ENCODE results near the gene NLRP6. TPM values are rescaled to one million over a fixed set of nuclear protein-coding genes. Genes with fewer than 3 reads are reported as not detected.

The NLRP6 gene
- total RNA-seq, 1 experiment from 2014 or later, result not detected

DNA sequence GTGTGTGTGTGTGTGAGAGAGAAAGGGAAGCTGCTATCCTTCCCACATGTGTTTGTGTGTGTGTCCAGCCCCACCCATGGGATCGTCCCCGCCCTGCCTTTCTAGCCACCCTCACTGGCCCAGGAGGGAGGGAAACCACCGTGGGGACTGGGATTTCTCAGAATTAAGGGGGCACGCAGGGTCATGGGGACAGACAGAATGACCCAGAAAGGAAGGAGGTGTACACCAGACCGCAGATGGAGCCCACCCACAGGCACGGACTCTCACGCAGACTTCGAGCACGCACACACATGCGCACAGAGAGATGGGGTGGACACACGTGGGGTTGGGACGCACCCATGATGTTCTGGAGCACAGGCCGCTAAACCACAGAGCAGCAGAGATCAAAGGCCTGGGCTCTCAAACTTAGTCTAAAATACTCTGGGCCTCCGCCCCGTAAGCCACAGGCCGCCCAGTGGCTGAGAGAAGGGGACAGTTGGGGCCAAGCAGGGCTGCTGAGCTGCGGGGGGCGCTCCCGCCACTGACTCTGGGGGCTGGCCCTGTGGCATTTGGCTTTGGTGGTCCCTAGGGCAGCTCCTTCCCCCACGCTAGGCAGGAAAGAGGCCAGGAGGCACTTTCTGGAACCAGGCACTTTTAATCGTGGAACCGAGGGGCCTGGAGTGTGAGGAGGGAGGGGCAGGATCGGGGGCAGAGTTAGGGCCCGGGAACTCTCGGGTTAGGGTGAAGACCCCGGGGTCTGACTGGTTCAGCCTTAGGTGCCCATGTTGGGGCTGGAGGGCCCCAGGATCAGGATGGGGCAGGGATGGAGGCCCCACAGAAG lies 19.6 kb downstream of the NLRP6 start:
- DNase-seq, result no peak
- TSS peak; percentile 5 for BruUV-seq (replicated peaks)
- POLR2A ChIA-PET (ENCODE audit: unreplicated experiment), result interaction anchor here (0.6 kb wide), 1 partner anchor 315 kb away, joined by 3 read pairs; no protein-coding TSS in a partner anchor

DNA sequence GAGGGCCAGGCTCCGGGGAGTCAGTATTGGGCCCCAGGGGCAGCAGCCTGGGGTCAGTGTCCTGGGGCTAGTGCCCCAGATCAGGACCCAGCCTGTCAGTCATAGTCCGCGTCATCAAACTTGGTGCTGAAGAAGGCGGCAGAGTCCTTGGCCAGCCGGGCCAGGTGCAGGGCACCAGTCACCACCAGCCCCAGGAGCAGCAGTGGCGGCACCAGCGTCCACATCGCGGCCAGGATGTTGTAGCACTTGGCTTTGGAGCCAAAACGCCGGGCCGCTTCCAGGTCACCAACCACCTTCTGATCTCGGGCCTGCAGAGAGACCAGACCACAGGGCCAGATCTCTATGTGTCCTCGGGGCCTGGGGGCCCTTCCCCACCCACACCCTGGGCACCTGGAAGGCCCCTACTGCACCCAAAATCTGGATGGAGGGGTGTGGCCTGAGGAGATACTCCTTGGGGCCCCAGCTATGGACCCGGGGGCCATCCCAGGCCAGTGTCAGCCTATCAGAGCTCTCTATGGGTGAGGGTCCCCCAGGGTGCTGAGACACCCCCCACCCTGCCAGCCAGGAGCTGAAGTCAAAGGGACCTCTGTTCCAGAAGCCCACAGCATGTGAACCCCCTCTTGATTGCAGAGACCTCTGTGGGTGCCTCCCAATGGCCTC lies 20.3 kb downstream of the NLRP6 start:
- no peaks in the 10 kb centered on the region for H3K27me3 ChIP-seq (ENCODE audit: insufficient read depth, low read depth)
- TF ChIP-seq, protein P1, sequence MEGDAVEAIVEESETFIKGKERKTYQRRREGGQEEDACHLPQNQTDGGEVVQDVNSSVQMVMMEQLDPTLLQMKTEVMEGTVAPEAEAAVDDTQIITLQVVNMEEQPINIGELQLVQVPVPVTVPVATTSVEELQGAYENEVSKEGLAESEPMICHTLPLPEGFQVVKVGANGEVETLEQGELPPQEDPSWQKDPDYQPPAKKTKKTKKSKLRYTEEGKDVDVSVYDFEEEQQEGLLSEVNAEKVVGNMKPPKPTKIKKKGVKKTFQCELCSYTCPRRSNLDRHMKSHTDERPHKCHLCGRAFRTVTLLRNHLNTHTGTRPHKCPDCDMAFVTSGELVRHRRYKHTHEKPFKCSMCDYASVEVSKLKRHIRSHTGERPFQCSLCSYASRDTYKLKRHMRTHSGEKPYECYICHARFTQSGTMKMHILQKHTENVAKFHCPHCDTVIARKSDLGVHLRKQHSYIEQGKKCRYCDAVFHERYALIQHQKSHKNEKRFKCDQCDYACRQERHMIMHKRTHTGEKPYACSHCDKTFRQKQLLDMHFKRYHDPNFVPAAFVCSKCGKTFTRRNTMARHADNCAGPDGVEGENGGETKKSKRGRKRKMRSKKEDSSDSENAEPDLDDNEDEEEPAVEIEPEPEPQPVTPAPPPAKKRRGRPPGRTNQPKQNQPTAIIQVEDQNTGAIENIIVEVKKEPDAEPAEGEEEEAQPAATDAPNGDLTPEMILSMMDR (conservative IDR thresholded peaks at IDR 0.05), result no peak
- no peak for TF ChIP-seq EZH2 (IDR thresholded peaks at IDR 0.05; ENCODE audit: low read depth)
- H3K27ac ChIP-seq, result no peak overlapping the region
- ChIA-PET POLR2A (ENCODE audit: unreplicated experiment) (no interaction called here), CTCF (no interaction called here)
- no peaks in the 10 kb centered on the region for H3K36me3 ChIP-seq (ENCODE audit: low read depth)
- intact Hi-C loops (cut with micrococcal nuclease; ENCODE audit: unreplicated experiment), result no loop called here
- no peaks in the 10 kb centered on the region for H3F3A ChIP-seq (ENCODE audit: insufficient read depth, low read depth)
- BruUV-seq (replicated peaks), result no TSS peak
- no peak overlapping the region for H2AFZ ChIP-seq
- H3K9me3 ChIP-seq (ENCODE audit: insufficient read depth, low read depth), result no peaks in the 10 kb centered on the region
- H3K4me1 ChIP-seq (replicated peaks; ENCODE audit: insufficient read depth), result no peaks in the 10 kb centered on the region
- H3K9me2 ChIP-seq (ENCODE audit: insufficient read depth), result no peaks in the 10 kb centered on the region
- DNase-seq, result no peak
- H4K20me1 ChIP-seq (ENCODE audit: insufficient read depth), result no peaks in the 10 kb centered on the region
- no peaks in the 10 kb centered on the region for H3K79me2 ChIP-seq (ENCODE audit: low read depth)
- H3K4me3 ChIP-seq, result no peak overlapping the region
- no peak overlapping the region for H3K4me2 ChIP-seq

More for the DNA sequence above, 19.6 kb downstream of the NLRP6 start:
- H3K4me3 ChIP-seq, result no peak overlapping the region
- no peaks in the 10 kb centered on the region for H3K79me2 ChIP-seq (ENCODE audit: low read depth)
- no peak overlapping the region for H3K4me2 ChIP-seq
- CTCF ChIA-PET, result no interaction called here
- intact Hi-C loops (cut with micrococcal nuclease; ENCODE audit: unreplicated experiment), result no loop called here
- no peaks in the 10 kb centered on the region for H3F3A ChIP-seq (ENCODE audit: insufficient read depth, low read depth)
- no peaks in the 10 kb centered on the region for H3K9me3 ChIP-seq (ENCODE audit: insufficient read depth, low read depth)
- no peaks in the 10 kb centered on the region for H3K27me3 ChIP-seq (ENCODE audit: insufficient read depth, low read depth)
- no peak for TF ChIP-seq EZH2 (IDR thresholded peaks at IDR 0.05; ENCODE audit: low read depth)
- TF ChIP-seq, protein P1 (conservative IDR thresholded peaks at IDR 0.05), result no peak
- H3K4me1 ChIP-seq (replicated peaks; ENCODE audit: insufficient read depth), result no peaks in the 10 kb centered on the region
- no peak overlapping the region for H2AFZ ChIP-seq
- H3K36me3 ChIP-seq (ENCODE audit: low read depth), result no peaks in the 10 kb centered on the region
- no peaks in the 10 kb centered on the region for H4K20me1 ChIP-seq (ENCODE audit: insufficient read depth)
- no peak overlapping the region for H3K27ac ChIP-seq
- no peaks in the 10 kb centered on the region for H3K9me2 ChIP-seq (ENCODE audit: insufficient read depth)

DNA sequence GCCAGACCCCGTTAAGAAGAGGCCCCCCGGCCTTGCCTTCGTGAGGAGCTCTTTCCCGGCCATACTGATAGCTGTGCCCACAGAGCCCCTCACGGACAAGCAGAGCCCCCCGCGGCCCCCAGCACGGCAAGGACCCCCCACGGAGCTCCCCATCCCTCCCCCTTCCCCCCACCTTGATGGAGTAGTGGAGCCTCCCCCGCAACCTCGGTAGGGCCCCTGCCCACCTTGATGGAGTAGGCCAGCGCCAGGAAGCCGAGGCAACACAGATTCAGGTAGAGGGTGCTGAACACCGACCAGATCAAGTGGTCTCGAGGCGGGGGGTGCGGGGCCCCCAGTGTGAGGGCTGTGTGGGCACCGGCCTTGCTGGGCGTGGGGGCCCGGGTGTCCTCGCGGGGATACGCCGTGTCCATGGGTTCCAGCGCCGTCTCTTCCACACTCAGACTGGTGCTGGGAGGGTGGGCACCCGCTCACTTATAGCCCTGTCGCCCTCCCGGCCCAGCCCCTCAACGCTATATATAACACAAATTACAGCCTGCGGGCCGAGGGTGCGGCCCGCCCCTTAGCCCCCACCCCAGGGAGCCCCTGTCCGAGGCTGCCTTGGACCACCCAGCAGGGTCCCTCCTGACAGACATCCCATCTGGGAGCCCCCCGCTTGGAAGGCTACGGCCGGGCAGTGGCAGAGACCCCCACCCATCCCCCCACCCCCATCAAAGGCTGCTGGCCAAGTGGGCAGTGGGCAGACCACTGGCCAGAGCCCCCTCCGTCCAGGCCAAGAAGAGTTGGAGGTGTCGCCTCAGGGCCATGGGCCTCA lies 21.1 kb downstream of the NLRP6 start, which contains the start of gene IFITM5:
Gene IFITM5, minus strand, starts transcription at position 446 of the 811 bp plus-strand sequence. Its CDS starts 36 bp downstream, at position 410.
- Histone ChIP-seq H3K9me2 (ENCODE audit: insufficient read depth) (no peaks in the 10 kb centered on the region), H3K4me1 (replicated peaks; ENCODE audit: insufficient read depth) (no peaks in the 10 kb centered on the region), H4K20me1 (ENCODE audit: insufficient read depth) (no peaks in the 10 kb centered on the region), H2AFZ (no peak within 1 kb of the TSS), H3K79me2 (ENCODE audit: low read depth) (no peaks in the 10 kb centered on the region), H3K27me3 (ENCODE audit: insufficient read depth, low read depth) (no peaks in the 10 kb centered on the region), H3K9me3 (ENCODE audit: insufficient read depth, low read depth) (no peaks in the 10 kb centered on the region), H3F3A (ENCODE audit: insufficient read depth, low read depth) (no peaks in the 10 kb centered on the region), H3K4me3 (no peak within 1 kb of the TSS), H3K27ac (no peak within 1 kb of the TSS), H3K36me3 (ENCODE audit: low read depth) (no peaks in the 10 kb centered on the region), H3K4me2 (no peak within 1 kb of the TSS)
- BruUV-seq (replicated peaks), result no TSS peak
- ChIA-PET POLR2A (ENCODE audit: unreplicated experiment) (no interaction called here), CTCF (no interaction called here)
- intact Hi-C loops (cut with micrococcal nuclease; ENCODE audit: unreplicated experiment), result no loop called here
- no peak for DNase-seq
- TF ChIP-seq, protein P1 (conservative IDR thresholded peaks at IDR 0.05), result no peak
- no peak for TF ChIP-seq EZH2 (IDR thresholded peaks at IDR 0.05; ENCODE audit: low read depth)

Data from PC-9 (cell line).